Measurements from ENCODE around the gene CKB.

DNA sequence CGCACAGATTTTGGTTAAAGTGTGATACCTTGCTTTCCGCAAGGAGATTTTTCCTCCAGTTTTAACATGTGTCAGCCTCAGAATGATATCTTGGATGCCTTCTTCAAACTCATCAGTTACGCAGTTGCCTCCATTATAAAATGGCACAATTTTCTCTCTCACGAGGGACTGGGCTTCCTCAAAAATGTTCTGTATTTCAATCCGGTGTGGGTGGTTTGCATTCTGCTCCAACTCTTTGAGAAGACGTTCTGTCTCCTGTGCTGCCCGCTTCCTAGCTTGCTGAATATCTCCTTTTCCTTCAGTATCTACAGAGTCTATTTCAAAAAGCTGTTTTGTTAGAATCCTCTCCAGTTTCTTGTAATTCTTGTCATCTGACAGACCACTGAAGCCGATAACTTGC, 38.1 kb upstream of the CKB start:
- TF ChIP-seq CTCF (IDR thresholded peaks at IDR 0.05; ENCODE audit: insufficient read depth, low read depth, low read length): no peak
- no peak for TF ChIP-seq EZH2 (IDR thresholded peaks at IDR 0.05; ENCODE audit: insufficient read depth, low read length)

Data from astrocyte (in vitro differentiated cells and primary cell).